ENCODE results near the gene ZHX3. TPM values are rescaled to one million over a fixed set of nuclear protein-coding genes. Genes with fewer than 3 reads are reported as not detected.

The ZHX3 gene
- total and polyA plus RNA-seq, 9 of the 15 experiments (the other 6 are each of a cell fraction or from before 2014, with no cell fraction given): 0.80 to 14.6 (median 4.9) TPM

DNA sequence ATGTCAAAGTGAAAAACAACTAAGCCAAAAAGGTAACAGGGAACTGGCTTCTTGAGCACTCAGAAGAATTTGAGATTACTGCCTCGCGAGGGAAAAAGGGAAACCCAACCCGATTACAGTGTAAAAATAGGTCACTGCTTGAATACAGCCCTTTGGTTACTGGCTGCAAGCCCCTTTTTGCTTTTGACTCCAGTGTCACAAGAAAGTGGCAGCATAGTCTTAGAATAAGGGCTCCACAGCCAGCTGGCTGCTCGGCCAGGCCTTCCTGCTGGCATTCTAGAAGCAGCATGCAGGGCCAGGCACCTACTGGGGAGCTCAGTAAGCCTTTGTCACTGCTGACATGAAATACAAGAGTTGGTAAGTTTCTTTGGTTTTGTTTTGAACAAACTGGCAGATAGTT, 83.0 kb downstream of the ZHX3 start:
- Histone ChIP-seq H3K79me2 (ENCODE audit: control insufficient read depth, insufficient read depth, low read length) (no peaks in the 10 kb centered on the region), H3K36me3 (ENCODE audit: control insufficient read depth, insufficient read depth, low read length) (no peaks in the 10 kb centered on the region), H3K9me3 (replicated peaks; ENCODE audit: control insufficient read depth, insufficient read depth, low read depth, low read length) (no peaks in the 10 kb centered on the region), H2AFZ (ENCODE audit: low read depth, low read length) (no peak overlapping the region), H3K27ac (ENCODE audit: extremely low read depth, low read depth, low read length) (no peak overlapping the region), H3K4me1 (replicated peaks in 1 of 2; ENCODE audit: control insufficient read depth in 2 of 2, insufficient read depth in 2 of 2, low read length in 2 of 2) (peaks cover 3 to 4% of the 10 kb centered on the region in 2 experiments; a peak in 4 of 5 replicates), H3K9me1 (ENCODE audit: control insufficient read depth, insufficient read depth, low read length) (no peaks in the 10 kb centered on the region), H4K20me1 (replicated peaks; ENCODE audit: control insufficient read depth, insufficient read depth, low read length) (0 out of 2 replicates have a peak, but pooled peaks cover 3% of the 10 kb centered on the region), H3K4me2 (ENCODE audit: insufficient read depth, low read length) (no peak overlapping the region), H3K9ac (ENCODE audit: insufficient read depth in 1 of 2, low read depth in 2 of 2, low read length in 2 of 2) (no peak overlapping the region), H3K4me3 (no peak overlapping the region), H3K27me3 (ENCODE audit: control insufficient read depth in 2 of 2, insufficient read depth in 2 of 2, low read length in 2 of 2) (no peaks in the 10 kb centered on the region)
- TF ChIP-seq, protein P1, sequence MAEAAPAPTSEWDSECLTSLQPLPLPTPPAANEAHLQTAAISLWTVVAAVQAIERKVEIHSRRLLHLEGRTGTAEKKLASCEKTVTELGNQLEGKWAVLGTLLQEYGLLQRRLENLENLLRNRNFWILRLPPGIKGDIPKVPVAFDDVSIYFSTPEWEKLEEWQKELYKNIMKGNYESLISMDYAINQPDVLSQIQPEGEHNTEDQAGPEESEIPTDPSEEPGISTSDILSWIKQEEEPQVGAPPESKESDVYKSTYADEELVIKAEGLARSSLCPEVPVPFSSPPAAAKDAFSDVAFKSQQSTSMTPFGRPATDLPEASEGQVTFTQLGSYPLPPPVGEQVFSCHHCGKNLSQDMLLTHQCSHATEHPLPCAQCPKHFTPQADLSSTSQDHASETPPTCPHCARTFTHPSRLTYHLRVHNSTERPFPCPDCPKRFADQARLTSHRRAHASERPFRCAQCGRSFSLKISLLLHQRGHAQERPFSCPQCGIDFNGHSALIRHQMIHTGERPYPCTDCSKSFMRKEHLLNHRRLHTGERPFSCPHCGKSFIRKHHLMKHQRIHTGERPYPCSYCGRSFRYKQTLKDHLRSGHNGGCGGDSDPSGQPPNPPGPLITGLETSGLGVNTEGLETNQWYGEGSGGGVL (CRISPR knock-in tag; IDR thresholded peaks at IDR 0.05): no peak
- TF ChIP-seq, protein P2, sequence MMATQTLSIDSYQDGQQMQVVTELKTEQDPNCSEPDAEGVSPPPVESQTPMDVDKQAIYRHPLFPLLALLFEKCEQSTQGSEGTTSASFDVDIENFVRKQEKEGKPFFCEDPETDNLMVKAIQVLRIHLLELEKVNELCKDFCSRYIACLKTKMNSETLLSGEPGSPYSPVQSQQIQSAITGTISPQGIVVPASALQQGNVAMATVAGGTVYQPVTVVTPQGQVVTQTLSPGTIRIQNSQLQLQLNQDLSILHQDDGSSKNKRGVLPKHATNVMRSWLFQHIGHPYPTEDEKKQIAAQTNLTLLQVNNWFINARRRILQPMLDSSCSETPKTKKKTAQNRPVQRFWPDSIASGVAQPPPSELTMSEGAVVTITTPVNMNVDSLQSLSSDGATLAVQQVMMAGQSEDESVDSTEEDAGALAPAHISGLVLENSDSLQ (IDR thresholded peaks at IDR 0.05): no peak
- TF ChIP-seq TEAD2 (tag; IDR thresholded peaks at IDR 0.05): no peak
- TF ChIP-seq SMARCE1 (IDR thresholded peaks at IDR 0.05): no peak
- intact Hi-C loops (cut with micrococcal nuclease) (no loop called here), in situ Hi-C loops (cut with MboI) (loop anchor here (10.0 kb wide), 1 partner anchor 260 kb away; no protein-coding TSS in a partner anchor)
- ATAC-seq: no peak
- no peak for FAIRE-seq
- WGBS (ENCODE audit: insufficient coverage, low coverage, missing lambda C conversion rate): 64% methylated on average over 4 of the region's 4 CpGs
- ChIA-PET POLR2A (no interaction called here), CTCF (ENCODE audit: low intra/inter-chr PET ratio) (no interaction called here)
- no peak for DNase-seq (ENCODE audit: extremely low read depth in 1 of 4, low spot score in 3 of 4)
- no TSS peak for BruUV-seq (replicated peaks)
